SH-SY5Y (cell line): ENCODE results near the gene C2orf80.

Experiments used
- GATA2 ChIP-seq: IDR thresholded peaks from 2 replicates; pipeline ENCODE4 v1.6.1; 2011; ENCODE audit warnings: mild to moderate bottlenecking, low read depth, low read length
- GATA3 ChIP-seq: IDR thresholded peaks from 2 replicates; pipeline ENCODE4 v1.6.1; 2011; ENCODE audit warnings: low read depth, mild to moderate bottlenecking, low read length, moderate library complexity

DNA sequence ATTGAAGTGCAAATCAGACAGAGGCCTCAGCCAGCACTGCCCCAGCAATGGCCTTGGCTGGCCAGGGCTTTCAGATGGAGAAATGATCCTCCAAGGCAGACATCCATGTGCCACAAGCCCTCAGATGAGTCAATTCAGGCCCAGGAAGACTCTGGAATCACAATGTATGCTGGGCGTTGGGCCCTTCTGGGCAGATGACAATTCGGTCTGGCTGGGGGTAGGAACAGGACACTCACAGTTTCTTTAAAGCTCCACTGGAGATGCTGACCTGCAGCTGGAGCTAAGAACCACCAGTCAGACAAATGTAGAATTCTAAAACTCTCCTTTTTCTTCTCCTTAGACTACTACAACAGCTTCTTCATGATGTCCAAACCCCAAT lies 53.1 kb downstream of the C2orf80 start:
- TF ChIP-seq GATA3 = no peak
- no peak for TF ChIP-seq GATA2
